ENCODE results near the gene SAG.
"Not testable (repeated sequence)": the region's sequence is repeated elsewhere in the genome, so short reads cannot be mapped to it uniquely, and the experiment has no call there.

SAG gene

DNA sequence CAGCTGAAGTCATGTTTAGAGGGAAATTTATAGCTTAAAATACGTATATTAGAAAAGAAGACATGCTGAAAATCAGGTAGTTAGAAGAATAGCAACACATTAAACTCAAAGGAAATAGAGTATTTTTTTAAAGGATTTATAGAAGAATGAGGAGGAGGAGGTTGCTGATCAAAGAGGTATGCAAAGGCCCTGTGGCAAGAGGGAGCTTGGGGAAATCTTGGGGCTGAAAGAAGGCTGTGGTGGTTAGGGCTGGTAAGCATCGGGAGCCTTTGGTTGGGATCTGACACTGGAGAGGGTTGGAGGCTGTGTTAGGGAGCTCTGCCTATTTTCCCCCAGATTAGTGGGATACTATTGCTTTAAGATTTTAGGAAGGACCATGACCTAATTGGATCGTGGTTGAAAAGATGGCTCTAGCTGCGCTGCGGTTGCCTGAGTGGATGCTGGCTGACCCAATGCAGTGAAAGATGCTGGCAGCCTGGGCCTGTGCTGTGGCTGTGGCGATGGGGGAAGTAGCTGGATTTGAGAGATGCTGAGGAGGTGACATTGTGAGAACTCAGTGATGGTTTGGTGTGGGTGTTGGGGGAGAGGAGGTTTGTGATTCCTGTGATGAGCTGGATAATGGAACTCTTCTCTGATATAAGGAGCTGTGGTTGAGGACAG, 58.4 kb downstream of the SAG start:
- H3K36me3 ChIP-seq (ENCODE audit: control insufficient read depth in 2 of 2, insufficient read depth in 2 of 2, low read length in 2 of 2), result peaks cover 4% of the 10 kb centered on the region in 2 donors
- H3K9me3 ChIP-seq (ENCODE audit: control insufficient read depth in 2 of 2, low read length in 2 of 2), result peaks cover 0 to 4% of the 10 kb centered on the region in 2 donors
- H3K4me1 ChIP-seq (ENCODE audit: control insufficient read depth, insufficient read depth, low read length), result peaks cover 6% of the 10 kb centered on the region
- H3K27ac ChIP-seq (ENCODE audit: low read length), result no peak overlapping the region
- no peaks in the 10 kb centered on the region for H3K27me3 ChIP-seq (ENCODE audit: control insufficient read depth in 1 of 2, insufficient read depth in 2 of 2, low read length in 2 of 2)
- H3K4me3 ChIP-seq (ENCODE audit: low read length in 2 of 2), result no peak overlapping the region
- no peak overlapping the region for H3K9ac ChIP-seq (ENCODE audit: low read length in 2 of 2)

DNA sequence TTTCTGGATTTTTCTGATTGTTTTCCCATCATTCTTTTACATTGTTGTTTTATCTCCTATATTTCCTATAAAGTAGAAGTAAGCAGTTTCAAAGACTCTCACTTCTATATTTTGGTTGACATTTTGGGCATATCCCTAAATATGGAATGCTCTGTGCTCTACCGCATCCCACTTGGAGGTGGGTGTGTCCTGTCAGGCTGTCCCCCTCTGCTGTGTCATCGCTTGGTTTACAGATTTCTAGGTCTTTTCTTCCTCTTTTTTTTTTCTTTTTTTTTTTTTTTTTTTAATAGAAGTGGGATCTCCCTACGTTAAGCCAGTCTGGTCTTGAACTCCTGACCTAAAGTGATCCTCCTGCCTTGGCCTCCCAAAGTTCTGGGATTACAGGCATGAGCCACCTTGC, 60.0 kb downstream of the SAG start:
- peaks cover 0 to 4% of the 10 kb centered on the region in 2 donors for H3K9me3 ChIP-seq (ENCODE audit: control insufficient read depth in 2 of 2, low read length in 2 of 2)
- H3K4me3 ChIP-seq (ENCODE audit: low read length in 2 of 2), result no peak overlapping the region
- H3K27ac ChIP-seq (ENCODE audit: low read length), result no peak overlapping the region
- no peaks in the 10 kb centered on the region for H3K27me3 ChIP-seq (ENCODE audit: control insufficient read depth in 1 of 2, insufficient read depth in 2 of 2, low read length in 2 of 2)
- H3K36me3 ChIP-seq (ENCODE audit: control insufficient read depth in 2 of 2, insufficient read depth in 2 of 2, low read length in 2 of 2), result peaks cover 4% of the 10 kb centered on the region in 2 donors
- H3K4me1 ChIP-seq (ENCODE audit: control insufficient read depth, insufficient read depth, low read length), result peaks cover 6% of the 10 kb centered on the region
- no peak overlapping the region for H3K9ac ChIP-seq (ENCODE audit: low read length in 2 of 2)

DNA sequence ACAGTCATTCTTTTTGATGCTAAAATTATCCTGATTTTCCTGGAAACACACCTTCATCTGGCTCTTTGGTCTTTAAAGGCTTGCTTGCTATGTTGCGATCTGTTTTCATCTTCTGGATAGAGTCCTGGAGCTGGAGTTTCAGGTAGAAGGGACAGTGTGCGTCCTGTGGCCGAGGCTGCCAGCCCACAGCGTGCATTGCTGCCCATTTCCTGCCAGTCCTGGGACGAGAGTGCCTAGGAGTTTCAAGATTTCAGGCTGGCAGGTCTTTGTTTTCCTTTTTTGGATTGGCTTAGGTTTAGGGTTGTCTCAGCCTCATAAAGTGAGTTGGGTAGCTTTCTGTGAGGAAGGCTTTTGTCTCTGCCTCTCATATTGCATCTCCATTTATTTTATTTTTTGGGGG, 61.1 kb downstream of the SAG start:
- no peak overlapping the region for H3K4me3 ChIP-seq (ENCODE audit: low read length in 2 of 2)
- H3K9ac ChIP-seq (ENCODE audit: low read length in 2 of 2), result no peak overlapping the region
- no peak overlapping the region for H3K27ac ChIP-seq (ENCODE audit: low read length)
- no peaks in the 10 kb centered on the region for H3K27me3 ChIP-seq (ENCODE audit: control insufficient read depth in 1 of 2, insufficient read depth in 2 of 2, low read length in 2 of 2)
- H3K36me3 ChIP-seq (ENCODE audit: control insufficient read depth in 2 of 2, insufficient read depth in 2 of 2, low read length in 2 of 2), result peaks cover under 1 to 2% of the 10 kb centered on the region in 2 donors
- H3K9me3 ChIP-seq (ENCODE audit: control insufficient read depth in 2 of 2, low read length in 2 of 2), result peaks cover 0 to 2% of the 10 kb centered on the region in 2 donors
- H3K4me1 ChIP-seq (ENCODE audit: control insufficient read depth, insufficient read depth, low read length), result peaks cover 6% of the 10 kb centered on the region

DNA sequence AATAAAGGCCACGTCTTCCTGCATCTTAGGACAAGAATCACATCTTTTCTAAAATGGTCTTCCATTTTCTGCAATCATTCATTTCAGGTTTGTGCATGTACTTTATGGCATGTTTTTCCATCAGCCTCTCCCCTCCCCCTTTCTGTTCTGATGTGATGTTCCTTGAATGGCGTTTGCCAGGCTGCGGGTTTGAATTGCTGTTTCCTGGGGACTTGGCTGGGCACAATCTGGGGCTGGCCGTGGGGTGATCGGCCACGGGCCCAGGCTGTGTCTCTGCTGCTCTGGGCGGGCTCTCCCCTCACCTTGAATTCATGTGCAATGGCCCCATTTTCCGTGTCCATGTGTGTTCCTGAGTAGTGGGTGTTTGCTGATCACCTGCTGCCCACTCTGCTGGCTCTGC, 61.8 kb downstream of the SAG start:
- no peak overlapping the region for H3K4me3 ChIP-seq (ENCODE audit: low read length in 2 of 2)
- H3K27me3 ChIP-seq (ENCODE audit: control insufficient read depth in 1 of 2, insufficient read depth in 2 of 2, low read length in 2 of 2), result no peaks in the 10 kb centered on the region
- peaks cover 6% of the 10 kb centered on the region for H3K4me1 ChIP-seq (ENCODE audit: control insufficient read depth, insufficient read depth, low read length)
- H3K9ac ChIP-seq (ENCODE audit: low read length in 2 of 2), result no peak overlapping the region
- no peaks in the 10 kb centered on the region for H3K9me3 ChIP-seq (ENCODE audit: control insufficient read depth in 2 of 2, low read length in 2 of 2)
- H3K36me3 ChIP-seq (ENCODE audit: control insufficient read depth in 2 of 2, insufficient read depth in 2 of 2, low read length in 2 of 2), result peaks cover 0 to 2% of the 10 kb centered on the region in 2 donors
- H3K27ac ChIP-seq (ENCODE audit: low read length), result no peak overlapping the region

DNA sequence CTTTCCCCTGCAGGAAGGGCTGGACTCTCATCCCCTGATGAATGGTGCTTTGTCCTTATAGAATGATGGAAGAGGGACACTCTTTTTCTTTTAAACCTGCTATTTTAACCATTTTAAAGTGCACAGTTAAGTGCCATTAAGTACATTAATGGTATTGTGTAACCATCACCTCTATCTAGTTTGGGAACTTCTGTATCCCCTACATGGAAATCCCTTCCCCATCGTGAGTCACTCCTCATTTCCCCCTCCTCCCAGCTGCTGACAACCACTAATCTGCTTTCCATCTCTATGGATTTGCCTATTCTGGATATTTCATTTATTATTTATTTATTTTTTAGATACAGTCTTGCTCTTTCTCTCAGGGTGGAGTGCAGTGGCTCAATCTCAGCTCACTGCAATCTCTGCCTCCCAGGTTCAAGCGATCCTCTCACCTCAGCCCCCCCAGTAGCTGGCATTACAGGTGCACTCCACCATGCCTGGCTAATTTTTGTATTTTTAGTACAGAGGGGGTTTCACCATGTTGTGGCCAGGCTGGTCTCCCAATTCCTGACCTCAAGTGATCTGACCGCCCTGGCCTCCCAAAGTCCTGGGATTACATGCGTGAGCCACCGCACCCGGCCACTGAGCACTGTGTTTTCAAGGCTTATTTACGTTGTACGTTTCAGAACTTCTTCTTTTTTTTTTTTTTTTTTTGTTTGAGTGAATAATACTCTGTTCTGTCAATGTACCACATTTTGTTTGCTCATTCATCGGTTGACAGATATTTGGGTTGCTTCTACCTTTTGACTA, 62.5 kb downstream of the SAG start:
- H3K4me3 ChIP-seq (ENCODE audit: low read length in 2 of 2), result no peak overlapping the region
- H3K36me3 ChIP-seq (ENCODE audit: control insufficient read depth in 2 of 2, insufficient read depth in 2 of 2, low read length in 2 of 2), result peaks cover 0 to 2% of the 10 kb centered on the region in 2 donors
- no peak overlapping the region for H3K9ac ChIP-seq (ENCODE audit: low read length in 2 of 2)
- H3K27ac ChIP-seq (ENCODE audit: low read length), result no peak overlapping the region
- no peaks in the 10 kb centered on the region for H3K9me3 ChIP-seq (ENCODE audit: control insufficient read depth in 2 of 2, low read length in 2 of 2)
- peaks cover 6% of the 10 kb centered on the region for H3K4me1 ChIP-seq (ENCODE audit: control insufficient read depth, insufficient read depth, low read length)
- H3K27me3 ChIP-seq (ENCODE audit: control insufficient read depth in 1 of 2, insufficient read depth in 2 of 2, low read length in 2 of 2), result no peaks in the 10 kb centered on the region

DNA sequence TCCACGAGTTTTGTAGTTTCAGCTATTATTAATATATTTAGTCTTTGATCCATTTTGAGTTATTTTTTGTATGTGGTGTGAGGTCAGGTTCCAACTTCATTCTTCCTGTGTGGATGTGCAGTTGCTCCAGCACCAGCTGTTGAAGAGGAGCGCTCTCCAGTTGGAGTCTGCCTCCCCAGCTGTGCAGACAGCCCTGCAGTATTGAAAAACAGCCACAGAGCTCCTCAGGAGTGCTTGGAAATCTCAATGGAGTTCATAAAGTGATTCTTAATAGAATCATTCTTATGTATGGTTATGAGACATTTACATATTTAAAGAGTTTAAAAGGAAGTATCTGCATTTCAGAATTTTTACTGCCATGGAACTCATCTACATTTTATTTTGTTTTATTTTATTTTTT, 64.0 kb downstream of the SAG start:
- peaks cover 0 to 2% of the 10 kb centered on the region in 2 donors for H3K36me3 ChIP-seq (ENCODE audit: control insufficient read depth in 2 of 2, insufficient read depth in 2 of 2, low read length in 2 of 2)
- no peaks in the 10 kb centered on the region for H3K27me3 ChIP-seq (ENCODE audit: control insufficient read depth in 1 of 2, insufficient read depth in 2 of 2, low read length in 2 of 2)
- H3K4me1 ChIP-seq (ENCODE audit: control insufficient read depth, insufficient read depth, low read length), result peaks cover 6% of the 10 kb centered on the region
- H3K27ac ChIP-seq (ENCODE audit: low read length), result no peak overlapping the region
- no peak overlapping the region for H3K4me3 ChIP-seq (ENCODE audit: low read length in 2 of 2)
- no peak overlapping the region for H3K9ac ChIP-seq (ENCODE audit: low read length in 2 of 2)
- no peaks in the 10 kb centered on the region for H3K9me3 ChIP-seq (ENCODE audit: control insufficient read depth in 2 of 2, low read length in 2 of 2)

DNA sequence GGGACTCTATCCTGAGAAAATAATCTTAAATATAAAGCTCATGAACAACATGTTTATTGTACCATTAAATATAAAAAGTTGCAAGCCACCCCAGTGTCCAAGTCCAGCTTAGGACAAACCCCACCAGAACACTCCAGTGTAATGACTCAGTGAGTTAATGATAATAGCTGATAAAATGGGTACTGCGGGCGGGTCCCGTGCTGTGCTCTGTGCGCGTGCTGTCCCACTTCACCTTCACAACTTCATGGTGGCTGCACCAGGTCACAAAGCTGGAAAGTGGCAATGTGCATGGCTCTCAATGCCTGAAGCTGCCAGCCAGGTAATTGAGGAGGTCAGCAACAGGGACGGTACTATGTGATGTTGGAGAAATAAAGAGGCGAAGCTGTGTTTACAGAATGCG, 65.2 kb downstream of the SAG start:
- Histone ChIP-seq H3K36me3 (ENCODE audit: control insufficient read depth in 2 of 2, insufficient read depth in 2 of 2, low read length in 2 of 2) (peaks cover 0 to 2% of the 10 kb centered on the region in 2 donors), H3K4me3 (ENCODE audit: low read length in 2 of 2) (no peak overlapping the region), H3K9me3 (ENCODE audit: control insufficient read depth in 2 of 2, low read length in 2 of 2) (no peaks in the 10 kb centered on the region), H3K9ac (ENCODE audit: low read length in 2 of 2) (no peak overlapping the region), H3K4me1 (ENCODE audit: control insufficient read depth, insufficient read depth, low read length) (peaks cover 6% of the 10 kb centered on the region), H3K27me3 (ENCODE audit: control insufficient read depth in 1 of 2, insufficient read depth in 2 of 2, low read length in 2 of 2) (no peaks in the 10 kb centered on the region), H3K27ac (ENCODE audit: low read length) (no peak overlapping the region)

DNA sequence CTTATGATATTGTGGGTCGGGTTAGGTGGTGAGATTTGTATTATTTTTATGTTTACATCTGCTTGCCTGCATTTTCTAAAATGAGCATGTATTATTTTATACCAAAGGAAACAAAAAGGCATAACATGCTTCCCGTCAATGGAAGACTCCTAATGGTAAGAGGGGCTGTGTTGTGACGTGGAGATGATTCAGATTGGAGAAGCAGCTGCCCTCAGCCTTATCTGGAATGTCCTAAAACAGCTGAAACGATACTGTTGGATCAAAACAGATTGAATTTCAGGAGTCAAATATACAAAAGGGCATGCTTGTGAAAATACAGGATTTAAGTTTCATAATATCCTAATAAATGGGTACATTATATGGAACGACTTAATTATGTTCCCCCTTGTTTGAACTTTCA, 65.7 kb downstream of the SAG start:
- H3K4me1 ChIP-seq (ENCODE audit: control insufficient read depth, insufficient read depth, low read length), result peaks cover 6% of the 10 kb centered on the region
- no peaks in the 10 kb centered on the region for H3K9me3 ChIP-seq (ENCODE audit: control insufficient read depth in 2 of 2, low read length in 2 of 2)
- peaks cover 0 to 2% of the 10 kb centered on the region in 2 donors for H3K36me3 ChIP-seq (ENCODE audit: control insufficient read depth in 2 of 2, insufficient read depth in 2 of 2, low read length in 2 of 2)
- H3K27ac ChIP-seq (ENCODE audit: low read length), result no peak overlapping the region
- no peak overlapping the region for H3K4me3 ChIP-seq (ENCODE audit: low read length in 2 of 2)
- no peak overlapping the region for H3K9ac ChIP-seq (ENCODE audit: low read length in 2 of 2)
- H3K27me3 ChIP-seq (ENCODE audit: control insufficient read depth in 1 of 2, insufficient read depth in 2 of 2, low read length in 2 of 2), result no peaks in the 10 kb centered on the region

DNA sequence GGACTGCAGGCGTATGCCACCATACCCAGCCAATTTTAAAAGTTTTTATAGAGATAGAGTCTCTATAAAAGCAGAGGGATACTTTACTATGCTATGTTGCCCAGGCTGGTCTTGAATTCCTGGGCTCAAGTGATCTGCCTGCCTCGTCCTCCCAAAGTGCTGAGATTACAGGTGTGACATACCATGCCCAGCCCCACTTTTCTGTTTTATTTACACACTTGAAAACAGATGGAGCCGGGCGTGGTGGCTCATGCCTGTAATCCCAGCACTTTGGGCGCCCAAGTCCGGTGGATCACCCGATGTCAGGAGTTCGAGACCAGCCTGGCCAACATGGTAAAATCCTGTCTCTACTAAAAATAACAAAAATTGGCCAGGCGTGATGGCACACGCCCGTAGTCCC, 67.2 kb downstream of the SAG start:
- not testable (repeated sequence) for H3K27me3 ChIP-seq (ENCODE audit: control insufficient read depth in 1 of 2, insufficient read depth in 2 of 2, low read length in 2 of 2); H3K4me3 ChIP-seq (ENCODE audit: low read length in 2 of 2); H3K4me1 ChIP-seq (ENCODE audit: control insufficient read depth, insufficient read depth, low read length); H3K36me3 ChIP-seq (ENCODE audit: control insufficient read depth in 2 of 2, insufficient read depth in 2 of 2, low read length in 2 of 2); H3K9ac ChIP-seq (ENCODE audit: low read length in 2 of 2); H3K9me3 ChIP-seq (ENCODE audit: control insufficient read depth in 2 of 2, low read length in 2 of 2); H3K27ac ChIP-seq (ENCODE audit: low read length)

DNA sequence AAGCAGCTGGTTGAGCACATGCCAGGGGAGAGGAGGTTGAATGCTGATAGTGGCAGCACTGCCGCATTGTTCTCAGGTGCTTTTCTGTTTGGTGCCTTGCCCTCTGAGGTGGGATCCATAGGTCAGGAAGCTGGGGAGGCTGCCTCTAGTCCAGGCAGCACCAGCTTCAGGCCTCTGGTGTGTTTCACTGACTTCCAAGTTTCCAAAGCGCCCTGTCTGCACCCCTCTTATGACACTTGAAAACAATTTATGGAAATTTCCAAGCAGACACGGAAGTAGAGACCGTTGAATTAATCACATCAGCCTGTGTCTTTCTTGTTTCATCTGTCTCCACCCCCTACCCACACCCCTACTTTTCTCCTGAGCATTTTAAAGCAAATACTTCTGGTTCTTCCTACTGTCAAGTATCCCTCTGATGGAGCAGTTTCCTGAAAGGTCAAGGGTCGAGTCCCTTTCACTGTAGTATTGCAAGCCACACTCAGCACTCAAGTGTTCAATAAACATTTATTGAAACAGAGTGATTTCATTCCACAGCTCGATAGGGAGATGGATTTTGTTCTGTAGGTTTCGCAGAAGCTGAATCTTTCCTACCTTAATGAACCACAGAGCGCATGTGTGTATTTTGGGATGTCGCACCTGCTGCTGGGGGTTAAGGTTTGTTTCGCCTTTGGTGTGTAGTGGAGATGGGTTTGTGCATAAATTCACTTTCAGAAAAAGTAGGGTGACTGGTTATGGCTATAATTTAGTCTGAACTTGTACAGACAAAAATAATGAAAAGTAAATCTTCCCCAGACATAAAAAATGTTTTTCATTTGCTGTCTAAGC, 68.1 kb downstream of the SAG start:
- H3K4me1 ChIP-seq (ENCODE audit: control insufficient read depth, insufficient read depth, low read length), result no peaks in the 10 kb centered on the region
- peaks cover 0 to 2% of the 10 kb centered on the region in 2 donors for H3K36me3 ChIP-seq (ENCODE audit: control insufficient read depth in 2 of 2, insufficient read depth in 2 of 2, low read length in 2 of 2)

More for the DNA sequence above, 68.1 kb downstream of the SAG start:
- Histone ChIP-seq H3K9ac (ENCODE audit: low read length in 2 of 2) (no peak overlapping the region), H3K9me3 (ENCODE audit: control insufficient read depth in 2 of 2, low read length in 2 of 2) (no peaks in the 10 kb centered on the region), H3K27me3 (ENCODE audit: control insufficient read depth in 1 of 2, insufficient read depth in 2 of 2, low read length in 2 of 2) (no peaks in the 10 kb centered on the region), H3K27ac (ENCODE audit: low read length) (no peak overlapping the region), H3K4me3 (ENCODE audit: low read length in 2 of 2) (no peak overlapping the region)

Data from stomach smooth muscle (tissue), 2 donors.